GM18517 (cell line): ENCODE measurements around the gene NAPSA.

Experiments used
- ATAC-seq: cut with Tn5 transposase; IDR thresholded peaks from one replicate; pipeline ENCODE4 v1.9.1; 2021; ENCODE audit warnings: mild to moderate bottlenecking, moderate library complexity; ENCODE audit not compliant: unreplicated experiment

Gene NAPSA

DNA sequence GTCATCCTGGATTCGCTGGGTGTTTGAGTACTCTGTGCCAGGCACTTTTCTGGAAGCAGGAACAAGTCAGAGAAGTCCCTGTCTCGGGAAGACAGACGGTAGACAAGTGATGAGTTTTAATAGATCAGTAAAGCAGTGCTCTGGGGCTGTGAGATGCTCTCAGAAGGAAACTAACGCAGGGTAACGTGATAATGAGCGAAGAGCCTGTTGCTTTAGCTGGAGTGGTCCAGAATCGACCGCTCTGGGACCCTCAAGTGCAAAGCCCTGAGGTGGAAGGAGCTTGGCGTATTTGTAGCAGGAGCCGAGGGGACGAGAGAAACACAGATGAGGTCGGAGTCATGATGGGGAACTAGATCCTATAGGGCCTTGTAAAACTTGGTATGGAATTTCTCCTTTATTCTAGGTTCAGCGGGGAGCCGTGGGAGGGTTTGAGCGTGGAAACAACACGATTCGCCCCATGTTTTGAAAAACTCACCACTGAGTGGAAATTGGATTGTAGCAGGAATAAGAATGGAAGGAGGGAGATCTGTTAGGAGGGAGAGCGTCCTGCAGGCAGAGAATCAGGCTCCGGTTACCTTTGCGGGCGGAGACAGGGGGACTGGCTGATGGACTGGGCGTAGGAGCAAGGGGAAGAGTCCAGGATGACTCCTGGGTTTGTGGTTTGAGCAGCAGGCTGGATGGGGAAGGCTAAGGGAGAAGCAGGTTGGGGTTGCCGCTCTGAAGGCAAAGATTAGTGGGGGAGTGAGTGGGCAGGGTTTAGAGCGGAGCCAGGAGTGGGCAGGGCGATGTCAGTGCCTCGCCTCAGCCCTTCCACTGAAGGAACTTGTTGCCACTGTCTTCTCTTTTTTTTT lies 19.5 kb upstream of the NAPSA start:
- no peak for ATAC-seq

DNA sequence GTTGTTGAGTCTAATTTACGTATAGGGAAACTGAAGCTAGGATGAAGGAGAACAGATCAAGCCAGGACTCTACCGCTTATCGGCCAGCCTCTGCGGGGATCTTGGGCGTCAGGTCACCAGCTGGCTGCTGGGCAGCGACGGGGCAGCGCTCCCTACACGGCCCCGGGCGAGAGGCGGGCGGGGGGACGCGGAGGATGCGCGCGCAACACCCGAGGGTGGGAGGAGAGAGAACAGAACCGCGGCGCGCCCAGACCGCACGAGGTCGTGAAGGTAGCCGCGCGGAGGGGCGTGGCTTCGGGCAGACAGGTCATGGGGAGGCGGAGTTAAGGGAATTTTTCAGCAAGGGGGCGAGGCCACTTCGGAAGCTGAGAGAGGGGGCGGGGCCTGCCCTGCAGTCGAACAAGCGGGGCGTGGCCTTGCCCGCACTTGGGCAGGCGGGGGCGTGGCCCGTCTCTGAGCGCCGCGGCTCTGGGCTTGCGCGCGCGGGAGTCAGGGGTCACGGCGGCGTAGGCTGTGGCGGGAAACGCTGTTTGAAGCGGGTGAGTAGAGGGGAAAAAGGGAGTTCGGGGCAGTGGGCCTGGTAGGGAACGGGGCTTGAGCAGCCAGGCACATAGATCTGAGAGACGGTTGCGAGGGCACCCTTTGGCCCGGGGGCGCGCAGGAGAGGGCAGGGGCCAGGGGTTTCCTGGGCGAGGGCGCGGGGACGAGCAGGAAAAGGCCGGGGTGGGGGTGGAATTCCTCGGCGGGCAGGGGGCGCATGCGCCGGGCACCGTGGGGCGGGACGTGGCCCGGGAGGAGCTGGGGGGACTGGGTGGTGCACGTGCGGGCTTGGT lies 18.6 kb upstream of the NAPSA start, which contains the start of gene POLD1:
Gene POLD1 (plus strand): TSS at position 496 of the 833 bp plus-strand sequence. CDS start 14,505 bp downstream, outside the sequence.
- peak; percentile 88 for ATAC-seq

DNA sequence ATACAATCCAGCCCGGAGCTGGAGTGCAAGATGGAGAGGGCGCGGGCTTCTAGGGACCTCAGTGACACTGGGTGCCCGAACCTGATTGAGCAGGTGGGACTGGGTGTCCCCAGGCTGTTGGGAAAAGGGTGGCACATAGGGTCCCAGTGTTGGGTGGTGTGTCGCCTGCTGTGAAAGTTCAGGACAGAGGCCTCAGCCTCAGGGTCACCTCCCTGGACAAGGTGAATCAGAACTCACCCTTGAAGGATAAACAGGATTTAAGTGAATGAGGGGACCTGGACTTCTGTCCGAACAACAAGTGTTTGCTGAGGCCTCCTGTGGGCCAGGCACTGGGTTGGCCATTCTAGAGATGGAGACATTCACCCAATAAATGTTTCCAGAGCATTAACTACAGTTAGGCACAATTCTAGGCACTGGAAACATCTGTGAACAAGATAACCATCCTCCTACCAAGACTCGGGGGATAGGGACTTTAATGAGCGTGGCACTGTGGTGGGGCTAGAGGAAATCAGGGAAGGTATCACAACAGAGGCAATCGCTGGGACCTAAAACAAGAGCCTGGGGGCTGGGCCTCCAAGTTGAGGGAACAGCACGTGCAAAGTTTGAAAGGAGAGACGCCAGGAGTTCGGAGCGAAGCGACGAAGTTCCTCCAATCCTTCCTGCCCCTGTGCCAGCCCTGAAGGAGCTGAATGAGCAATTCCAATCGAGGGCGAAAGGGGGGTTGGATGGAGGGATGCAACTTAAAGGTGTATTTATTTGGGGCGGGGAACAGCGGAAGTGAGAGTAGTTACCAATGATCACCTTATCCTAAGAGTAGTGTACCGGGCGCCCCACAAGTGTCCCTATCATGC lies 17.8 kb upstream of the NAPSA start:
- ATAC-seq = no peak

DNA sequence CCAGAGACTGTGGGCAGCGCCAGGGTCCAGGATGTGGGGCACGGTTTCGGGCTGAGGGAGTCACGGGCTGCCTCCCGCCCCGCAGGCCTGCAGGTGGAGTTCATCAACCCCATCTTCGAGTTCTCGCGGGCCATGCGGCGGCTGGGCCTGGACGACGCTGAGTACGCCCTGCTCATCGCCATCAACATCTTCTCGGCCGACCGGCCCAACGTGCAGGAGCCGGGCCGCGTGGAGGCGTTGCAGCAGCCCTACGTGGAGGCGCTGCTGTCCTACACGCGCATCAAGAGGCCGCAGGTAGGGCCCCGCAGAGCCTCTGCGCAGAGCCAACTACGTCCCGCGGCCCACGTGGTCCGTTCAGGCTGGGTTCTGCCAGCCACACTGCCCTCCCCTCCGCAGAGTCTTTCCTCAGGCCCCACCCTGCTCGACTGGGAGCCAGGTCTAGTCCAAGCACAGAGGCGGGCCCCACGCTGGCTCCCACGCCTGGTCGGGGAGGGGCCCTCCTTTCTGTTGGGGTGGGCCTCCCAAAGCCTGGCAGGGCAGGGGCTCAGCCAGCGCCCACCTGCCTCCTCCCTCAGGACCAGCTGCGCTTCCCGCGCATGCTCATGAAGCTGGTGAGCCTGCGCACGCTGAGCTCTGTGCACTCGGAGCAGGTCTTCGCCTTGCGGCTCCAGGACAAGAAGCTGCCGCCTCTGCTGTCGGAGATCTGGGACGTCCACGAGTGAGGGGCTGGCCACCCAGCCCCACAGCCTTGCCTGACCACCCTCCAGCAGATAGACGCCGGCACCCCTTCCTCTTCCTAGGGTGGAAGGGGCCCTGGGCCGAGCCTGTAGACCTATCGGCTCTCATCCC lies 16.7 kb upstream of the NAPSA start:
- ATAC-seq = no peak

DNA sequence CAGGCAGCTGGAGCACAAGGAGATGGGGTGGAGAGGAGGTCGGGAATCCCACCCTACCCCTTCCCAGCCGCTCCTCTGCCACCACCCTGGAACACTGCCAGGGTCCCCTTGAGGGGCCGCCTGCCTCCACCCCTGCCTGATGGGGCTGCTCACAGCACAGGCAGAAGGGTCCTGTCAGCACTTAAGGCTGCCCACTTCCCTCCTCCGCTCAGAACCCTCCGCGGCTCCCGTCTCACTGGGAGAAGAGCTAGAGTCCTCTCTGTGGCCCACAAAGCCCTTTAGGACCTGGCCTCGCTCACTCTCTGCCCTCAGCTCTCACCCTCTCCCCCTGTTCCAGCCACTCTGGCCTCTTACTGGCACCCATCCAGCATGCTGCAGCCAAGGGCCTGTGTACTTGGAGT lies 15.3 kb upstream of the NAPSA start:
- no peak for ATAC-seq

DNA sequence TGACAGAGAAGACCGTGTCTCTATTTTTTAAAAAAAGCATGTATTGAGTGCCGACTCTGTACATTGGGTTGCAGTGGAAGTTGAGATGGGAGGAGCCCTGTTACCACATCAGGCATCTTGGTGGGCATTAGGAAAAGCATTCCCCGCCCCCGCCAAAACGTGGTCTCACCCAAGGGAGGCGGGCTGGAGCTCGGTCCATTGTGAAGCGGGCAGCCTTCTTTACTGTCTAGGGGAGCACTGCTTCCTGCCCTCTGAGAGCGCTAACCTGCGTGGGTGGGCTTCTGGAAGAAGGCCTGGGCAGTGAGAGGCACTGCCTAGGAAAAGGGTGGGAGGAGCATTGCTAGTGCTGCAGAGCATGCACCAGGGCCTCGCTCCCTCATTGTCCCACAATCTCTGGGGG lies 14.7 kb upstream of the NAPSA start:
- ATAC-seq = no peak

DNA sequence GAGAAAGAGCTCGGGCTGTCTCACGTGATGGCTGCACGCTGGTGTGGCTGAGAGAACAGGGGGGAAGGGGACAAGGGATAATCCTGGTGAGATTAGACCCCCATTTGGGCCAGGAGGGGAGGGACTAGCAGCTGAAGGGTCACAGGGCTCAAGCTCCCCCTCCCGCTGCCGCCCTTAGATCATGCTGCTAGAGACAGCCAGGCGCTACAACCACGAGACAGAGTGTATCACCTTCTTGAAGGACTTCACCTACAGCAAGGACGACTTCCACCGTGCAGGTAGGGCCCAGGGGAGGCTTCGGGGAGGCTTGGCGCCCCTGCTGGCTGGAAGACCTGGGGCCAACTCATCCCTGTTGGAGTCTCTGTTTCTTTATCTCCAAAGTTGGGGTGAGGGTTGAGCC lies 14.2 kb upstream of the NAPSA start:
- no peak for ATAC-seq

DNA sequence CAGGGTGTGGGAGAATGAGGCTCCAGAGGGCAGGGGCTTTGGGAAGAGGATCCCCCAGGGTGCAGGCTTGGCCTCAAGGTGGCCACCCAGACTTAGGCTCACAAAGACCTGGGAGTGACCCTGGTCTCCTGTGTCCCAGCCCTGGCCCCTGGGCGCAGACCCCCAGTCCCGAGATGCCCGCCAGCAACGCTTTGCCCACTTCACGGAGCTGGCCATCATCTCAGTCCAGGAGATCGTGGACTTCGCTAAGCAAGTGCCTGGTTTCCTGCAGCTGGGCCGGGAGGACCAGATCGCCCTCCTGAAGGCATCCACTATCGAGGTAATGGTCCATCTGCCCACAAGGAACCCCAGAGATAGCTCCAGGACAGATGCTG lies 13.4 kb upstream of the NAPSA start:
- ATAC-seq = no peak

DNA sequence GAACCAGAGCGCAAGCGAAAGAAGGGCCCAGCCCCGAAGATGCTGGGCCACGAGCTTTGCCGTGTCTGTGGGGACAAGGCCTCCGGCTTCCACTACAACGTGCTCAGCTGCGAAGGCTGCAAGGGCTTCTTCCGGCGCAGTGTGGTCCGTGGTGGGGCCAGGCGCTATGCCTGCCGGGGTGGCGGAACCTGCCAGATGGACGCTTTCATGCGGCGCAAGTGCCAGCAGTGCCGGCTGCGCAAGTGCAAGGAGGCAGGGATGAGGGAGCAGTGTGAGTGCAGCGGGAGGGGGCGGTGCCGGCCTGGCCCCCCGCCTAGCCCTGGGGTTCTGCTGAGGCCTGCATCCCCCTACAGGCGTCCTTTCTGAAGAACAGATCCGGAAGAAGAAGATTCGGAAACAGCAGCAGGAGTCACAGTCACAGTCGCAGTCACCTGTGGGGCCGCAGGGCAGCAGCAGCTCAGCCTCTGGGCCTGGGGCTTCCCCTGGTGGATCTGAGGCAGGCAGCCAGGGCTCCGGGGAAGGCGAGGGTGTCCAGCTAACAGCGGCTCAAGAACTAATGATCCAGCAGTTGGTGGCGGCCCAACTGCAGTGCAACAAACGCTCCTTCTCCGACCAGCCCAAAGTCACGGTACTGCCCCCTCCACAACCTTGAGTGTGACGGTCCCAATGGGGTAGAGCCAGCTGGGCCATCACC lies 12.9 kb upstream of the NAPSA start:
- ATAC-seq = no peak

DNA sequence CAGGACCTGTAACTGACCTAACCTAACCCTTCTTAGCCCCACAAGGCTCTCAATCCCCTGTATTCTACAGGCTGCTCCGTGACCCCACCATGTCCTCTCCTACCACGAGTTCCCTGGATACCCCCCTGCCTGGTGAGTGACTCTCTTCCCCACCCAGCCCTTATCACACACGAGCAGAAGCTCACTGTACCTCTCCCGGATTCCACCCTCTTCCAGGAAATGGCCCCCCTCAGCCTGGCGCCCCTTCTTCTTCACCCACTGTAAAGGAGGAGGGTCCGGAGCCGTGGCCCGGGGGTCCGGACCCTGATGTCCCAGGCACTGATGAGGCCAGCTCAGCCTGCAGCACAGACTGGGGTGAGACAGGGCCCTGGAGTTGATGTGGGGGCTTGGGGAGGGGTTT lies 12.1 kb upstream of the NAPSA start:
- ATAC-seq = no peak

DNA sequence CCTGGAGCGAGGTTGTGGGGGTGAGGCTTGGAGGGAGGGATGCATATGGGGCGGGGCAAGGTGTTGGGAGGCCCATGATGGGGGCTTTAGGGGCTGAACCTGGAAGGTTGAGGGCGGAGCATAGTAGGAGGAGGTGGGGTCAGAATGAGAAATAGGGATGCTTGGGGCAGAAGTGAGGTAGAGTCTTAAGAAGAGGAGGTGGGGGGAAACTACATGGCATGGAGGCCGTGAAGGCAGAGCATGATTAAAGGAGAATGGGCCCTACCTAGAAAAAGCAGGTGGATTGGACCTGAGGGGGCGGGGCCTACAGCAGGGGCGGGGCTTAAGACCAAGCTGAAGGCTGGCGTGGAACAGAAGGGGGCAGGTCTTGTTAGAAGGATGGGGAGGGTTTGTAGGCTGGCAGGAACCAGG lies 11.6 kb upstream of the NAPSA start:
- no peak for ATAC-seq

DNA sequence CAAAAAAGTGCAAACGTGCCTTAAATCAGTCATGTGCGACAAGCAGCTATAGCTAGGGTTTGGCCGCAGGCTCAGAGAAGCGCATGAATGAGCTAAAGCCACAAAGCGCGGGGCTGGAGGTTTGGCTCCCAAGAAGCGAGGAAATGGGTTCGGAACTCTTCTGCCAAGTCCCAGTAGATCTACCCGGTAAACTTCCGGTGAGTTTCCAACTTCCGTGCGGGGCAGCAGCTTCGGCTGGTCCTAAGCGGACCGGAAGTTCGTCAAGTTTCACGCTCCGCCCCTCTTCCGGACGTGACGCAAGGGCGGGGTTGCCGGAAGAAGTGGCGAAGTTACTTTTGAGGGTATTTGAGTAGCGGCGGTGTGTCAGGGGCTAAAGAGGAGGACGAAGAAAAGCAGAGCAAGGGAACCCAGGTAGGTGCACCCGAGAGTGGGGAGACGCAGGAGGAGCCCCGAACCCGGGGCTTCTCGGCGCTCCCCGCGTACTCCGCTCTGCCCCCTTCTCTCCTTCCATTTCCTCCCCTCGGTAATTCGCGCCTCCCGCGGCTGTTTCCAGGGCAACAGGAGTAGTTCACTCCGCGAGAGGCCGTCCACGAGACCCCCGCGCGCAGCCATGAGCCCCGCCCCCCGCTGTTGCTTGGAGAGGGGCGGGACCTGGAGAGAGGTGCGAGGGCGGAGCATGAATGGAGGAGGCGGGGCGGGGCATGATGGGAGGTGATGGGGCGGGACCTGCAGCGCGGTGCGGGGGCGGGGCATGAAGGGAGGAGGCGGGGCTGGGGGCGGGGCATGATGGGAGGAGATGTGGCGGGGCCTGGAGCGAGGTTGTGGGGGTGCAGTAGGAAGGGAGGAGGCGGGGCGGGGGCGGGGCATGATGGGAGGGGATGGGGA lies 11.0 kb upstream of the NAPSA start, which contains the start of gene NR1H2:
Gene NR1H2 (plus strand): TSS at position 292 of the 885 bp plus-strand sequence. CDS start 1,149 bp downstream, outside the sequence.
- ATAC-seq = peak; percentile 87

DNA sequence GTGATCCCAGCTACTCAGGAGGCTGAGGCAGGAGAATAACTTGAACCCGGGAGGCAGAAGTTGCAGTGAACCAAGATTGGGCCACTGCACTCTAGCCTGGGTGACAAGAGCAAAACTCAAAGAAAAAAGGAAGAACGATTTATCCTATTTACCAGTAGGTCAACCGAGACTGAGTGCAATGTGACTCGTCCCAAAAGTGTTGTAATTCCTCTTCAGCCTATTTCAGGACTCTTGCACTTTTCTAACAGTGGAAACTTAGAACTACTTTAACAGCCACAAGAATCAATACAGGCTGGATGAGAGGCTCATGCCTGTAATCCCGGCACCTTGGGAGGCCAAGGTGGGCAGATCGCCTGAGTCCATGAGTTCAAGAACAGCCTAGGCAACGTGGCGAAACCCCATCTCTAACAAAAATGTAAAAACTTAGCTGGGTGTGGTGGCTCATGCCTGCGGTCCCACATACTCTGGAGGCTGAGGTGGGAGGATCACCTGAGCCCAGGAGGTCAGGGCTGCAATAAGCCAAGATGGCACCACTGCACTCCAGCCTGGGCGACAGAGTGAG lies 6.6 kb upstream of the NAPSA start:
- no peak for ATAC-seq

DNA sequence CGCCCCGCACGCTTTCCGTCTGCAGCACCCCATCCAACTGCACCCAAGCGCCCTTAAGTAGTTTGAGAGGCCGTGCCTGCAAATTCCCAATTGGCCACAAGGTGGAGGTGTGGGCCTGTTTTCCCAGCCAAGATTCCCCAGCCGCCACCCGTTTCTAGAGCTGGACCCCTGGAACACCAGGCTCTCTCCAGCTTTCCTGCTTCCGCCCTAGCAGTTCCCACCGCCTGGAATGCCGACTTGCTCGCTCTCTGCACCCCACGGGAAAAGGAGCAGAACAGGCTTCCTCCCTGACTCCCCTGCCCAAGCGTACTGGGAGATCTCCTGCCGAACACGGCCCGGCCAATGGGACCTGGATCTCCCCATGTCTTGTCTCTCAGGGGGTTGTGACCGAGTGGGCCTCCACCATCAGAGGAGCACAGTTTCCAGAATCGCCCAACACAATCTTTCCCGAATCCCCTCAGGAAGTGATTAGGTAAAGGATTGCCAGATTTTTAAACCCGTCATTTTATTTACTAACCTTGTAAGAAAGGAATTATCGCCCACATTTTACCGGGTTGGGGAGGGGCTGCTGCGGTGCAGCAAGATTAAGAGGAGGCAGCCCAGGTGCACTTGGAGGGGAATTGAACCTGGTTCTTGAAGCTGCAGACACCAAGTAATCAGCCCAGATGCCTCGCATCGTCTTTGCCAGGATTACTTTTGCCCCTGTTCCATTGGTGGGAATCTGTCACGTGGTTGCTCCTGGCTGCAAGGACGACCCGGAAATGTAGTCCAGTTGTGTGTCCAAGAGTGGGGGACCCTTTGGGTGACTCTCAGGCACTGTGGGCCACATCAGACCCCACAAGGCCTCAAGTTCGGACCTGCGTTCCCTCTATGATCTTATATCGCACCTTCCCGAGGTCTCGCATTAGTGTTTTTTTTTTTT lies 3.5 kb upstream of the NAPSA start:
- ATAC-seq = no peak

DNA sequence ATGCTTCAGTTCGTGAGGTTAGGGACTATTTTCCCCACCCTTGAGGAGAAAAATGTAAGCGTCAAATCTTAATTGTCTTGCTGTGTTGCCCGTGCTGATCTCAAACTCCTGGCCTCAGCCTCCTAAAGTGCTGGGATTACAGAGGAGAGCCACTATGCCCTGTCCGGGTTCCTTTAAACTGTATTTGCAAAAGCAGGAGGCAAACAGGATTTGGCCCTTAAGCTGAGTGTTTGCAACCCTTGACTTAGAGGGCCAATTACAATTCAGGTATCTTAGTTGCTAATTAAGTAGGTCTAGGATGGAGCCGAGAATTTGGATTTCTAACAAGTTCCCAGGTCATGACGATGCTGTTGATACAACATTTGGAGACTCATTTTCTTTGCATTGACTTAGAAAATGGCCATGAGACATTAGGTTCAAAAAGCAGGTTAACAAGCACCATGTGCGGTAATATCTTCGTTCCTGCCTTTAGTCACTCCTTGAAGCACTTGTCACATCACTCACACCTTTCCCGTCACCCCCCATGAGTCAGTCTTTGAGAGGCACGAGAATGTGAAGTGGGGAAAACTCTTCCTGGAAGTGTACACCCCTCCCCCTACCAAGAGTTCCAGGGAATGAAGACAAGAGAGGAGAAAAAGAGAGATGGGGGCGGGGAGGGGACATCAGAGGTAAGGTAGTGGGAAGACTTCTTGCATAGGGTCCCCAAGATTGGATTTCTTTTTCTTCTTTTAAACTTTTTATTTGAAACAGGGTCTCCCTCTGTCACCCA lies 2.6 kb downstream of the NAPSA start:
- no peak for ATAC-seq

DNA sequence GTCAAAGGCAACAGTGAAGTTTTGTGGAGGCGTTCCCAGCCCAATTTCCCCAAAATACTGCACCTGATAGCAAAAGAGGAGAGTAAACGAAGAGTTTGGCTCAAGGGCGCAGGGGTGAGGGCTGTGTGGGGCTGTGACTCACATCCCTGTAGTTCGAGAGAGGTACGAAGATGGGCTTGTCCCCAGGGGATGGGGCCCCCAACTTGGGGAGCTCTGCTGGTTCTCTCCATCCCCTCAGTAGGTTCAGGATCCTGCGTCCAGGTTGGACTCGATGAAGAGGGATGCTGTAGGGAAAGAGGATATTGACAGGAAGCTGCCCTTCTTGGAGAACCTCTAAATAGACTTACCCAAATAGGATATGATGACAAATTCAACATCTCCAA lies 3.4 kb downstream of the NAPSA start:
- no peak for ATAC-seq
